ENCODE data around the gene INSIG1. TPM values are rescaled to one million over a fixed set of nuclear protein-coding genes. Genes with fewer than 3 reads are reported as not detected.

INSIG1 gene
- total RNA-seq, 4 donors from 2014 or later, result 28.7 to 65.5 (median 45.0) TPM

DNA sequence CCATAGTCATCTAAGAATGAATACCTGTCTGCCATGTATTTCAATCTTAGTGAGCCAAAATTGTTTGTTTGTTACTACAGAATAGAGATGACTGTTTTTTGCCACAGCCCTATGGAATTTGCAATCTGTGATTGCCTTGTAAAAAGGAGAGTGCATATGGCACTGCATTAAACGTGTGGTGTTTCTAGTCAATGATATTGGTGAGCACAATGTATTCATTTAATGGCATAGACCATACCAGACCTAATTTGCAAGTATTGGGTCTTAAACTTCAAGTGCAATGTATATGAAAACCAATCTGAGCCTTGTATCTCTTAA is 11.3 kb downstream of the INSIG1 start:
- Histone ChIP-seq H3K27ac (no peak overlapping the region), H3K36me3 (peaks cover 0 to 28% (median 12%) of the 10 kb centered on the region in 4 donors), H3K9me3 (no peaks in the 10 kb centered on the region), H3K27me3 (no peaks in the 10 kb centered on the region), H3K4me1 (no peaks in the 10 kb centered on the region), H3K4me3 (no peak overlapping the region)
- intact Hi-C loops (cut with DNase I; ENCODE audit: low total_unique reads) (no loop called here), in situ Hi-C loops (cut with MboI; ENCODE audit: low pct_ligation_motif_present in 1 of 4, low pct_unique_long_range_greater_than_20kb in 1 of 4, low sequenced_read_pairs in 3 of 4) (no loop called here)
- 76 to 88% methylated on average over 1 of the region's 1 CpG for WGBS, 2 donors (ENCODE audit: low coverage in 1 of 2)
- no peak for DNase-seq
- no peak for TF ChIP-seq POLR2A (IDR thresholded peaks at IDR 0.05)
- TF ChIP-seq POLR2AphosphoS5 (IDR thresholded peaks at IDR 0.05), result no peak
- no peak for TF ChIP-seq EP300 (IDR thresholded peaks at IDR 0.05; ENCODE audit: low read depth)
- TF ChIP-seq, protein P1, sequence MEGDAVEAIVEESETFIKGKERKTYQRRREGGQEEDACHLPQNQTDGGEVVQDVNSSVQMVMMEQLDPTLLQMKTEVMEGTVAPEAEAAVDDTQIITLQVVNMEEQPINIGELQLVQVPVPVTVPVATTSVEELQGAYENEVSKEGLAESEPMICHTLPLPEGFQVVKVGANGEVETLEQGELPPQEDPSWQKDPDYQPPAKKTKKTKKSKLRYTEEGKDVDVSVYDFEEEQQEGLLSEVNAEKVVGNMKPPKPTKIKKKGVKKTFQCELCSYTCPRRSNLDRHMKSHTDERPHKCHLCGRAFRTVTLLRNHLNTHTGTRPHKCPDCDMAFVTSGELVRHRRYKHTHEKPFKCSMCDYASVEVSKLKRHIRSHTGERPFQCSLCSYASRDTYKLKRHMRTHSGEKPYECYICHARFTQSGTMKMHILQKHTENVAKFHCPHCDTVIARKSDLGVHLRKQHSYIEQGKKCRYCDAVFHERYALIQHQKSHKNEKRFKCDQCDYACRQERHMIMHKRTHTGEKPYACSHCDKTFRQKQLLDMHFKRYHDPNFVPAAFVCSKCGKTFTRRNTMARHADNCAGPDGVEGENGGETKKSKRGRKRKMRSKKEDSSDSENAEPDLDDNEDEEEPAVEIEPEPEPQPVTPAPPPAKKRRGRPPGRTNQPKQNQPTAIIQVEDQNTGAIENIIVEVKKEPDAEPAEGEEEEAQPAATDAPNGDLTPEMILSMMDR (IDR thresholded peaks at IDR 0.05), result no peak

DNA sequence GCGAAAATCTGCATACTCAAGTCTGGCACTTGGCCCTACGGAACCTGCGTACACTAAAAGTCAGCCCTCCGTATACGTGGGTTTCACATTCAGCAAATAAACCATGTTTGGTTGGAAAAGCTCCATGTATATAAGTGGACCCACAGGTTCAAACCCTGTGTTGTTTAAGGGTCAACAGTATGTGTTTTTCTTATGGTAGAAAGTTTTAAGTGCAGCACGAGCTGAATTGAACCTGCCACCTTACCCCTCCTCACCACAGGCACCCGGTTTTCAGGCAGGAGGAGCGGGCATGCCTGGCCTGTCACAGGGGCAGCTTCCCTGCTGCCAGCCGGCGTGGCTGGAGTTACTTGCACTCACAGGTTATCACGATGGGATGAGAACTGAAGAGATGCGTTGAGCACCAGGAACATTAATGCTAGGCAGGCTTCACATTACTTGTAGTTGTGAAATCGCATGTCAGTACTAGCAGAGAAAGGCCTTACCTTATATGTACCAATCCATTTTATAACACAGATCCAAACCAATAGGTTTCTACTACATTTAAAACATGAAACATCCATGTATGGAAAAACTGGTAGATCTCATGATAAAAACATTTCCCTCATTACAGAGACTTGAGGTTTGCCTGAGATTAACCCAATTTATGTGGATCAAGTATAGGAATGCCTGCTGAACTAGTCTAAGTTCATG is 12.9 kb downstream of the INSIG1 start:
- intact Hi-C loops (cut with DNase I; ENCODE audit: low total_unique reads), result no loop called here
- 92 to 100% methylated on average over 1 to 13 of the region's 13 CpGs for WGBS, 2 donors (ENCODE audit: low coverage in 1 of 2)
- no peaks in the 10 kb centered on the region for H3K4me1 ChIP-seq
- in situ Hi-C loops (cut with MboI; ENCODE audit: low pct_ligation_motif_present in 1 of 4, low pct_unique_long_range_greater_than_20kb in 1 of 4, low sequenced_read_pairs in 3 of 4), result no loop called here
- H3K27ac ChIP-seq, result no peak overlapping the region
- H3K27me3 ChIP-seq, result no peaks in the 10 kb centered on the region
- H3K9me3 ChIP-seq, result no peaks in the 10 kb centered on the region
- peaks cover 0 to 25% (median 12%) of the 10 kb centered on the region in 4 donors for H3K36me3 ChIP-seq
- DNase-seq, result no peak
- TF ChIP-seq, protein P1 (IDR thresholded peaks at IDR 0.05), result no peak
- TF ChIP-seq POLR2AphosphoS5 (IDR thresholded peaks at IDR 0.05) (no peak), EP300 (IDR thresholded peaks at IDR 0.05; ENCODE audit: low read depth) (no peak), POLR2A (IDR thresholded peaks at IDR 0.05) (no peak)
- no peak overlapping the region for H3K4me3 ChIP-seq

DNA sequence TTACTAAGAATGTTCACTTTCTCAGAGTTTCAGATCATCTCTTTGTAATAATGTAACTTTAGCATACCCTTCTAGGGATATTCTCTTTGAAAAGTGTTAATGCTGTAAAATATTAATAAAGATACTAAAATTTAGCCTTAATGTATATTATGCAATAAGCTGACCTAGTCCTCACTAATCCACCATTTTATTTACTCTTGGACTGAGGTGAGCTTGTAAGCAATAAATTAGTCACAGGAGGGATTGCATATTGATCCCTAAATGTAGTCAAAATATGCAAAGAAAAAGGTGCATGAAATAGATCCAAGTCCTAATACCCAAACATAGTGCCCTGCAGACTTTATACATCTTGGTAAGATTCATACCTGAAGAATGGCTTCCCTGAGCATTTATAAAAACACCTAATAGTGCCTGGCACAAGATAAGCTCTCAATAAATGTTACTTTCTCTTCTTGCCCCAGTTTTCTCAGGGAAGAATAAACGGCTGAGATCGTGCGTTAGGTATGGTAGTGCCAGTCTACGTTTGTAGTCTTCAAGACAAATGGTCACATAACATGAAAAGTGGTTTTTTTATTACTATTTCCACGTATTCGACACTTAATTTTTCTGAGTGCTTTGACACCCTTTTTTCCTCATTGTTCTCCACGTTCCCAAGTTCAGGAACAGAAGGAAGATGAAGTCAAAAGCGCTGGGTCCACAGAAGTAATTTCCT is 14.3 kb downstream of the INSIG1 start:
- intact Hi-C loops (cut with DNase I; ENCODE audit: low total_unique reads), result no loop called here
- Histone ChIP-seq H3K4me1 (no peaks in the 10 kb centered on the region), H3K27ac (no peak overlapping the region), H3K4me3 (no peak overlapping the region), H3K36me3 (peaks cover 0 to 25% (median 9%) of the 10 kb centered on the region in 4 donors), H3K27me3 (no peaks in the 10 kb centered on the region), H3K9me3 (no peaks in the 10 kb centered on the region)
- TF ChIP-seq, protein P1 (IDR thresholded peaks at IDR 0.05), result no peak
- TF ChIP-seq POLR2A (IDR thresholded peaks at IDR 0.05), result no peak
- TF ChIP-seq POLR2AphosphoS5 (IDR thresholded peaks at IDR 0.05), result no peak
- no peak for TF ChIP-seq EP300 (IDR thresholded peaks at IDR 0.05; ENCODE audit: low read depth)
- in situ Hi-C loops (cut with MboI; ENCODE audit: low pct_ligation_motif_present in 1 of 4, low pct_unique_long_range_greater_than_20kb in 1 of 4, low sequenced_read_pairs in 3 of 4), result no loop called here
- DNase-seq, result no peak
- 75 to 80% methylated on average over 8 of the region's 8 CpGs for WGBS, 2 donors (ENCODE audit: low coverage in 1 of 2)

DNA sequence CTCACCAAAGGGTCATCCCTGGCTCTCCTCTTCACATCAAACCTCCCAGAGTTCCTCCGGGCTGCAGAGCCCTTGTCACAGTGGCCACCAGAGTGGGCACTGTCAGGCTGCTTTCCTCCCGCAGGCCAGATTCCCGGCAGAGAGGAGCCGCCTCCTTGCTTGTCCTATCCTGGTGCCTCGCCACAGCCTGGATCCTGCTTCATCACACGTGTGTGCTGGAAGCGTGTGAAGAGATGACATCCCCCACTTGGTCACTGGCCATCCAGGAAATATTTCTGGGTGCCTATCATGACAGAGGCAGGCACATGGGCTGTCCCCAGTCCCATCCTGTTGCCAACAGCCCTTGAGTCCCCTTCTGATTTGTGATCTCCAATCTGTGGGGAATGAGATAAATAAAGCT is 15.0 kb downstream of the INSIG1 start:
- Histone ChIP-seq H3K27me3 (no peaks in the 10 kb centered on the region), H3K4me3 (no peak overlapping the region), H3K9me3 (no peaks in the 10 kb centered on the region), H3K27ac (no peak overlapping the region), H3K36me3 (peaks cover 0 to 23% (median 7%) of the 10 kb centered on the region in 4 donors), H3K4me1 (no peaks in the 10 kb centered on the region)
- WGBS, 2 donors (ENCODE audit: low coverage in 1 of 2), result 85% methylated on average over 7 of the region's 7 CpGs; no CpG with 5 or more reads in 1 of the 2 donors
- intact Hi-C loops (cut with DNase I; ENCODE audit: low total_unique reads) (no loop called here), in situ Hi-C loops (cut with MboI; ENCODE audit: low pct_ligation_motif_present in 1 of 4, low pct_unique_long_range_greater_than_20kb in 1 of 4, low sequenced_read_pairs in 3 of 4) (no loop called here)
- no peak for DNase-seq
- TF ChIP-seq EP300 (IDR thresholded peaks at IDR 0.05; ENCODE audit: low read depth) (no peak), POLR2A (IDR thresholded peaks at IDR 0.05) (no peak), POLR2AphosphoS5 (IDR thresholded peaks at IDR 0.05) (no peak)
- TF ChIP-seq, protein P1 (IDR thresholded peaks at IDR 0.05), result no peak

Data from transverse colon (tissue), 4 donors.